Glutamatergic neuron (in vitro differentiated cells): ENCODE measurements around the gene HIRIP3. TPM values are rescaled to one million over a fixed set of nuclear protein-coding genes. Genes with fewer than 3 reads are reported as not detected.

Source experiments
- DNase-seq: peaks from one replicate; pipeline ENCODE4 v3.0.0; 2022
- H3K27ac Mint-ChIP-seq: one replicate; pipeline ENCODE4 v1.8.0; 2020; ENCODE audit warnings: mild to moderate bottlenecking, mixed read lengths, inconsistent platforms; ENCODE audit not compliant: unreplicated experiment
- H3K27me3 Mint-ChIP-seq: one replicate; pipeline ENCODE4 v1.8.0; 2020; ENCODE audit warnings: mild to moderate bottlenecking, moderate library complexity, mixed read lengths, inconsistent platforms; ENCODE audit not compliant: unreplicated experiment
- H3K36me3 Mint-ChIP-seq: one replicate; pipeline ENCODE4 v1.8.0; 2020; ENCODE audit warnings: mild to moderate bottlenecking, mixed read lengths, inconsistent platforms; ENCODE audit not compliant: unreplicated experiment
- H3K4me1 Mint-ChIP-seq: one replicate; pipeline ENCODE4 v1.8.0; 2020; ENCODE audit warnings: mild to moderate bottlenecking, low read depth, mixed read lengths, inconsistent platforms; ENCODE audit not compliant: unreplicated experiment
- H3K4me3 Mint-ChIP-seq: one replicate; pipeline ENCODE4 v1.8.0; 2020; ENCODE audit warnings: mild to moderate bottlenecking, mixed read lengths, inconsistent platforms; ENCODE audit not compliant: unreplicated experiment
- H3K9me3 Mint-ChIP-seq: one replicate; pipeline ENCODE4 v1.8.0; 2020; ENCODE audit warnings: mild to moderate bottlenecking, moderate library complexity, mixed read lengths, inconsistent platforms; ENCODE audit not compliant: unreplicated experiment
- total RNA-seq: library from RNA; stranded (reverse); fragmentation: NEBNext Ultra II Directional; extraction: Animal tissue kit (Norgen Biotek cat#: 25700); gene quantifications from one replicate; pipeline ENCODE4 v1.2.1, GENCODE V29; 2021; ENCODE audit not compliant: unreplicated experiment
- TF ChIP-seq, protein P1 (sequence below): fragments of 200-600 bp; sonication (generic); IDR thresholded peaks from one replicate; pipeline ENCODE4 v1.5.0; 2021; ENCODE audit not compliant: partially characterized antibody, unreplicated experiment

HIRIP3 gene
- total RNA-seq, 1 donor from 2014 or later: 12.2 TPM

DNA sequence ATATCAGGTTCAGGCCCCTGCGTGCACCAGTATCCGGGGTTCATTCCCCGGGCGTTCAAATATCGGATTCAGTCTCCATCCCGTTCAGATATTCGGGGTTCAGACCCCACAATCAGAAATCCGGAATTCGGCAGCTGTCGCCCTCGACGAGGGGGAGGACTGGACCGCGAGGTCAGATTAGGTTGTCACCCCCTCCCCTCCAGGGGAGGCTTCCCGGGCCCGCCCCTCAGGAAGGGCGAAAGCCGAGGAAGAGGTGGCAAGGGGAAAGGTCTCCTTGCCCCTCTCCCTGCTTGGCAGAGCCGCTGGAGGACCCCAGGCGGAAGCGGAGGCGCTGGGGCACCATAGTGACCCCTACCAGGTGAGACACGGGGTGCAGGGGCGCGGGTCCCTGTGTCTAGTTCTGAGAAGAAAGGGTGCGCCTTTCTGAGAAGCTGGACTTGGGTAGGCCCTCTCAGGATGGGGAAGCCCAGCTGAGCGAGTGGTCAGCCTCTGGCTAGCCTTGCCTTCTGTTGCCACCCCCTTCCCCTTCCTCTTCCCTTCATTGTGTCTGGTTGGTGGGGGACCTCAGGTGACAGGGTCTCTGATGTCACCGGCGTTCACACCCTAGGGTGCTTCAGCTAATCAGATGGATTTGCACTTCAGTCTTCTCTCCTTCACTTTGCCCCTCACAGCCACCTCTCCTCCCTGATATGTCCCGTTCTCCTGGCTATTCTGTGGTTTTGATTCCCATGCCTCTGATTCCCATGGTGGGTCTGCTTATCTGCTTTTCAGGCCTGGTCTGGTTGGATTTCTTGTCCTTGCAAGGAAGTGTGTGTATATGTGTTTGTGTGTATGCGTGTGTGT lies 20.9 kb downstream of the HIRIP3 start:
- peak overlapping the region; percentile 94 for H3K4me3 Mint-ChIP-seq
- H3K4me1 Mint-ChIP-seq: peaks cover 25% of the 10 kb centered on the region
- peak; percentile 27 for DNase-seq
- TF ChIP-seq, protein P1, sequence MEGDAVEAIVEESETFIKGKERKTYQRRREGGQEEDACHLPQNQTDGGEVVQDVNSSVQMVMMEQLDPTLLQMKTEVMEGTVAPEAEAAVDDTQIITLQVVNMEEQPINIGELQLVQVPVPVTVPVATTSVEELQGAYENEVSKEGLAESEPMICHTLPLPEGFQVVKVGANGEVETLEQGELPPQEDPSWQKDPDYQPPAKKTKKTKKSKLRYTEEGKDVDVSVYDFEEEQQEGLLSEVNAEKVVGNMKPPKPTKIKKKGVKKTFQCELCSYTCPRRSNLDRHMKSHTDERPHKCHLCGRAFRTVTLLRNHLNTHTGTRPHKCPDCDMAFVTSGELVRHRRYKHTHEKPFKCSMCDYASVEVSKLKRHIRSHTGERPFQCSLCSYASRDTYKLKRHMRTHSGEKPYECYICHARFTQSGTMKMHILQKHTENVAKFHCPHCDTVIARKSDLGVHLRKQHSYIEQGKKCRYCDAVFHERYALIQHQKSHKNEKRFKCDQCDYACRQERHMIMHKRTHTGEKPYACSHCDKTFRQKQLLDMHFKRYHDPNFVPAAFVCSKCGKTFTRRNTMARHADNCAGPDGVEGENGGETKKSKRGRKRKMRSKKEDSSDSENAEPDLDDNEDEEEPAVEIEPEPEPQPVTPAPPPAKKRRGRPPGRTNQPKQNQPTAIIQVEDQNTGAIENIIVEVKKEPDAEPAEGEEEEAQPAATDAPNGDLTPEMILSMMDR: no peak
- H3K9me3 Mint-ChIP-seq: peaks cover 17% of the 10 kb centered on the region
- peaks cover 7% of the 10 kb centered on the region for H3K27me3 Mint-ChIP-seq
- peaks cover 3% of the 10 kb centered on the region for H3K36me3 Mint-ChIP-seq
- peak overlapping the region; percentile 83 for H3K27ac Mint-ChIP-seq

GRCh38 chr16:29973384-29974246 lies 21.8 kb downstream of the HIRIP3 start, which contains the start of gene TAOK2:
TAOK2 (plus strand) TSS chr16:29973868; CDS start chr16:29977773, 3,905 bp downstream.
- peak within 1 kb of the TSS; percentile 94 for H3K4me3 Mint-ChIP-seq
- H3K9me3 Mint-ChIP-seq: peaks cover 17% of the 10 kb centered on the region
- H3K27me3 Mint-ChIP-seq: peaks cover 8% of the 10 kb centered on the region
- TF ChIP-seq, protein P1: no peak
- H3K4me1 Mint-ChIP-seq: peaks cover 26% of the 10 kb centered on the region
- peaks cover 4% of the 10 kb centered on the region for H3K36me3 Mint-ChIP-seq
- DNase-seq: peak; percentile 99
- peak within 1 kb of the TSS; percentile 83 for H3K27ac Mint-ChIP-seq

DNA sequence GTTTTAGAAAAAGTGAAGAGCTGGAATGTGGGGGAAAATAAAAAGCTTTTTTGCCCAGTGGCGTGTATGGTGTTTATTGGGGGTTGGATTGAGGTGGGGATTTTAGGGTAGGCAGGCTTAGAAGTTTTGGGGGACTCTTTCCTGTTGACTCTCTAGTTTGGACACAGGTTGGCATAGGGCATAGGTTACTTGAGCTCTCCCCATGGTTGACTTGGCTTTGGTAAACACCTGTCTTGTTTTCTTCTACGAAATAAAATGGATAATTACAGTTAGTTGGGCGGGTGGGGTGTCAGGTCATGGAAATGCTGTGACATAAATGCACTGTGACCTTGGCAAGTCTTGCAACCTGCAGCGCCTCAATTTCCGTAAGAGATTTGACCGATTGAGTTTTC lies 22.4 kb downstream of the HIRIP3 start:
- TF ChIP-seq, protein P1: no peak
- Mint-ChIP-seq H3K9me3 (peaks cover 17% of the 10 kb centered on the region), H3K27me3 (peaks cover 8% of the 10 kb centered on the region), H3K27ac (no peak overlapping the region), H3K4me3 (peak overlapping the region; percentile 40), H3K36me3 (peaks cover 4% of the 10 kb centered on the region), H3K4me1 (peaks cover 26% of the 10 kb centered on the region)
- no peak for DNase-seq

DNA sequence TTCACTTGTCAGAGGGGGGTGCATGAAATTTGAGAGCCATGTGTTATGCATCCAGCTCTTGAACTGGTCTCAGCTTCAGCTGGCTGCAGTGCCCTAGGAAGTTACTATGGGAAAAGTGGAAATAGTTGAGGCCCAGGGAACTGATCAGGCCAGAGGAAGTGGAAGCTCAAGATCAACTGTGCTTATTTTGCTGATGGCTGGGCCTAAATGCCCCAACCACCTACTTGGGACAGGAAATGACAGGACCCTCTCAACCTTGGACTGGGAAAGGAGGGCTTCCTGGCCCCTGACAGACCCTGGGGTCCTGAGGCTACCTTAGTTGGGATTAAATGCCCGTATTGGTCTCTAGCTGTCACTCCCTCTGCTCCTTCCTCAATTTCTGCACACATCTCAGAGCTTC lies 22.9 kb downstream of the HIRIP3 start:
- TF ChIP-seq, protein P1: no peak
- peaks cover 17% of the 10 kb centered on the region for H3K9me3 Mint-ChIP-seq
- H3K4me1 Mint-ChIP-seq: peaks cover 26% of the 10 kb centered on the region
- DNase-seq: no peak
- H3K27ac Mint-ChIP-seq: no peak overlapping the region
- H3K4me3 Mint-ChIP-seq: peak overlapping the region; percentile 40
- H3K36me3 Mint-ChIP-seq: peaks cover 4% of the 10 kb centered on the region
- H3K27me3 Mint-ChIP-seq: peaks cover 8% of the 10 kb centered on the region
